ENCODE measurements around the gene LINGO3.

DNA sequence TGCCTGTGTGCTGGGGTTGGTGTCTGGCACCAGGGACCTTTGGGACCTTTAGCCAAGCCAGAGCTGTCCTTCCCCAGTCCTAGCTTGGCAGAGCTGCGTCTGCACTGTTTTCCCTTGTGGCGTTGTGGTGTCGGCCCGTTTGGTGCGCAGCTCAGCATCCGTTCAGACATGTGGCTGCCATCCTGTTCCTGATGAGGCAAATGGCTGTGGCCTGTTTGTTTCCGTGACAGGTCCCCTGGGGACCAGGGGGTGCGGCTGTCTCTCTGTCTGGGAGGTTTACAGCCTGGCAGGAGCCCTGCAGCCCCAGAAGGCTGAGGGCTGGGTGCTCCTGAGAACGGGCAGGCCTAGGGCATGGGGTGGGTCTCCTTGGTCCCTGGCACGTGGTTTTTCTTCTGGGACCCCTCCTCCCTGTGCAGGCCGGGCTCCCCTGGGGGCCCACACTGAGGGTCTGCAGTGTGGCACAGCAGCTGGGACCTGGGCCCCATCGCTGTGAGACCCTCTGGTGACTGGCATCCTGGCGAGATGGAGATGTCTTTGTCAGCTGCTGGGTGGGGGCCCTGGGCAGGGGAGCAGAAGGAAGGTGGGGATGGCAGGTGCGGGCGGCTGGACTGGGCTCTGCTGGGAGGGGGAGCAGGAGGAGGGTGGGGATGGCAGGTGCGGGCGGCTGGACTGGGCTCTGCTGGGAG lies 24.5 kb upstream of the LINGO3 start:
- no peak for TF ChIP-seq ZNF629 (tag by site-specific recombination; IDR thresholded peaks at IDR 0.05)
- no peak for TF ChIP-seq ZNF394 (tag by site-specific recombination; IDR thresholded peaks at IDR 0.05; ENCODE audit: borderline replicate concordance)
- TF ChIP-seq, protein P1, sequence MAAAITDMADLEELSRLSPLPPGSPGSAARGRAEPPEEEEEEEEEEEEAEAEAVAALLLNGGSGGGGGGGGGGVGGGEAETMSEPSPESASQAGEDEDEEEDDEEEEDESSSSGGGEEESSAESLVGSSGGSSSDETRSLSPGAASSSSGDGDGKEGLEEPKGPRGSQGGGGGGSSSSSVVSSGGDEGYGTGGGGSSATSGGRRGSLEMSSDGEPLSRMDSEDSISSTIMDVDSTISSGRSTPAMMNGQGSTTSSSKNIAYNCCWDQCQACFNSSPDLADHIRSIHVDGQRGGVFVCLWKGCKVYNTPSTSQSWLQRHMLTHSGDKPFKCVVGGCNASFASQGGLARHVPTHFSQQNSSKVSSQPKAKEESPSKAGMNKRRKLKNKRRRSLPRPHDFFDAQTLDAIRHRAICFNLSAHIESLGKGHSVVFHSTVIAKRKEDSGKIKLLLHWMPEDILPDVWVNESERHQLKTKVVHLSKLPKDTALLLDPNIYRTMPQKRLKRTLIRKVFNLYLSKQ (tag by site-specific recombination; IDR thresholded peaks at IDR 0.05; ENCODE audit: borderline replicate concordance): no peak
- TF ChIP-seq CTCF (tag by site-specific recombination; IDR thresholded peaks at IDR 0.05): no peak
- TF ChIP-seq ZNF174 (tag by site-specific recombination; IDR thresholded peaks at IDR 0.05): no peak
